HG03045 (cell line): Measurements from ENCODE around the gene DCC.

Experiments used
- ATAC-seq: cut with Tn5 transposase; IDR thresholded peaks from one replicate; pipeline ENCODE4 v1.9.1; 2021; ENCODE audit warnings: mild to moderate bottlenecking, moderate library complexity; ENCODE audit not compliant: unreplicated experiment

DCC gene

GRCh38 chr18:53324353-53324752 is 984.4 kb downstream of the DCC start:
- ATAC-seq = no peak

- no peak for ATAC-seq
Observed at GRCh38 chr18:53360501-53361443, 1020.8 kb downstream of the DCC start.

- ATAC-seq = no peak
Observed at GRCh38 chr18:53375621-53376020, 1035.6 kb downstream of the DCC start.

- no peak for ATAC-seq
Observed at GRCh38 chr18:53380063-53380639, 1040.2 kb downstream of the DCC start.

GRCh38 chr18:53382870-53383269 is 1042.9 kb downstream of the DCC start:
- ATAC-seq = no peak

GRCh38 chr18:53385889-53386288 is 1045.9 kb downstream of the DCC start:
- ATAC-seq = no peak

GRCh38 chr18:53387581-53387980 is 1047.6 kb downstream of the DCC start:
- ATAC-seq = no peak

- no peak for ATAC-seq
Observed at GRCh38 chr18:53402670-53403069, 1062.7 kb downstream of the DCC start.

- ATAC-seq = no peak
Observed at GRCh38 chr18:53408271-53408670, 1068.3 kb downstream of the DCC start.

- ATAC-seq = no peak
Observed at GRCh38 chr18:53411511-53411910, 1071.5 kb downstream of the DCC start.

GRCh38 chr18:53417003-53417402 is 1077.0 kb downstream of the DCC start:
- ATAC-seq = no peak

- ATAC-seq = no peak
Observed at GRCh38 chr18:53421869-53422268, 1081.9 kb downstream of the DCC start.

GRCh38 chr18:53422896-53423295 is 1082.9 kb downstream of the DCC start:
- ATAC-seq = no peak

- ATAC-seq = no peak
Observed at GRCh38 chr18:53426666-53427184, 1086.7 kb downstream of the DCC start.

GRCh38 chr18:53441761-53442414 is 1101.9 kb downstream of the DCC start:
- no peak for ATAC-seq

- ATAC-seq = no peak
Observed at GRCh38 chr18:53442415-53442783, 1102.4 kb downstream of the DCC start.

- ATAC-seq = no peak
Observed at GRCh38 chr18:53443336-53443735, 1103.3 kb downstream of the DCC start.

GRCh38 chr18:53443831-53444230 is 1103.8 kb downstream of the DCC start:
- ATAC-seq = no peak

GRCh38 chr18:53451902-53452301 is 1111.9 kb downstream of the DCC start:
- ATAC-seq = no peak

GRCh38 chr18:53457068-53457467 is 1117.1 kb downstream of the DCC start:
- no peak for ATAC-seq

GRCh38 chr18:53458268-53458667 is 1118.3 kb downstream of the DCC start:
- no peak for ATAC-seq
